Left kidney (tissue), 2 donors: ENCODE data around the gene FNDC8. TPM values are rescaled to one million over a fixed set of nuclear protein-coding genes. Genes with fewer than 3 reads are reported as not detected.
A peak's percentile ranks its signal among the peaks of the same experiment; 100 is the strongest.
"Not testable (repeated sequence)": the region's sequence is repeated elsewhere in the genome, so short reads cannot be mapped to it uniquely, and the experiment has no call there.

ENCODE experiments used
- DNase-seq: peaks from one replicate; pipeline ENCODE4 v3.0.0-alpha.2; 2013
- polyA plus RNA-seq: library from polyadenylated mRNA; unstranded; fragments of 120-200 nt; gene quantifications from one replicate; pipeline ENCODE4 v1.2.1, GENCODE V29; 2013; ENCODE audit not compliant: insufficient read length

The FNDC8 gene
- polyA plus RNA-seq, 1 donor = not detected

GRCh38 chr17:35142467-35142796 is 21.0 kb downstream of the FNDC8 start:
- no peak for DNase-seq

DNA sequence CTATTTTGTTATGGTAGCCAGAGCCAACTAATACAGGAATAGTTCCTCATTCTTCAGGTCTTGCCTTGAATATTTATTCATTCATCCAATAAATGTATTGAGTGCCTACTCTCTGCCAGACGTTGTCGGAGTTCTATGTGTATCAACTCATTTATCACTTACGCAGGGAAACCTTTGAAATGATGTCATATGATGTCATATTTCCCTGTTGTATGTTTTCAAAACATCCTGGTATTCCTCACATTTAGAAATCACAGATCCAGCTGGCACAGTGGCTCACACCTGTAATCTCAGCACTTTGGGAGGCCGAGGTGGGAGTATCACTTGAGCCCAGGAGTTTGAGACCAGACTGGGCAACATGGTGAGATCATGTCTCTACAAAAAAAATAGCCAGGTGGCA is 23.4 kb downstream of the FNDC8 start:
- no peak for DNase-seq

DNA sequence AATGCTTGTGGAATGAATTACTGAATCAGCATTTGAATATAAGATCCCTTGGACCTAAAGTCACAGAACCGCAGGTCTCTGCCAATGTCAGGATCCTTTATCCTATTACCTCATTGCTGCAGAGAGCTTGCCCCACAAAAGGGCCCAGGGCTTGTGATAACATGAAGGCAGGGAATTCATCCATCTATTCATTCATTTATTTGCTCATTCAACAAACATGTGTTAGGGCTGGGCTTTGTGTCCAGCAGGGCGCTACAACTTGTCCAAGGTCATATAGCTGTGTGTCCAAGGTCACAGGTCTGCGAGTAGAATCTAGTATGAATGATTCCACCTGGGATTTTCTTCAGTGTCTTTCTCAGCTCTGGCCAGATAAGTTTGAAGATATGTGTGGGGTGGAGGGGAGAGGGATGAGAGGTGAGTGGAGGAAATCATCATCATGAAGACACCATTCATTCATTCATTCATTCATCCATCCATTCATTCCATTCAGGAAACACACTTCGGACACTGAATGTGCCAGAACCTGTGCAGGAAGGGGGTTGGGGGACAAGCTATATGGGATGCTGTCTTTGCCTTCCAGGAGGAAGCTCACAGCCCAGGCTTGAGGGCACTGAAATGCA is 24.9 kb downstream of the FNDC8 start:
- DNase-seq = no peak

- DNase-seq = no peak
Observed at GRCh38 chr17:35147375-35147905, 26.0 kb downstream of the FNDC8 start, which contains the start of gene UNC45B. TSS of gene UNC45B (plus strand) at chr17:35147817. CDS start at chr17:35148264, 447 bp downstream.

DNA sequence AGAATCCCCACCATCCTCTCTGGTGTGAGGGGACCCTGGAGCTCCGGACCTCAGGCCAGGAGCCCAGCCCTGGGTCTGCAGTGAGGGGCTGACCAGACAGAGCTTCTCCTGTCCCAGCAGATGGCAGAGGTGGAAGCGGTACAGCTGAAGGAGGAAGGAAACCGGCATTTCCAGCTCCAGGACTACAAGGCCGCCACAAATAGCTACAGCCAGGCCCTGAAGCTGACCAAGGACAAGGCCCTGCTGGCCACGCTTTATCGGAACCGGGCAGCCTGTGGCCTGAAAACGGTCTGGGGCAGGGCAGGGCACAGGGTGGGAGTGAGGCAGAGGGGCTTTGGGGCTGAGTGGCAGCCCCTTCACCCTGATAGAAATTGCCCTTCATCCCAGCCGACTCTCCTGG is 26.7 kb downstream of the FNDC8 start:
- no peak for DNase-seq

DNA sequence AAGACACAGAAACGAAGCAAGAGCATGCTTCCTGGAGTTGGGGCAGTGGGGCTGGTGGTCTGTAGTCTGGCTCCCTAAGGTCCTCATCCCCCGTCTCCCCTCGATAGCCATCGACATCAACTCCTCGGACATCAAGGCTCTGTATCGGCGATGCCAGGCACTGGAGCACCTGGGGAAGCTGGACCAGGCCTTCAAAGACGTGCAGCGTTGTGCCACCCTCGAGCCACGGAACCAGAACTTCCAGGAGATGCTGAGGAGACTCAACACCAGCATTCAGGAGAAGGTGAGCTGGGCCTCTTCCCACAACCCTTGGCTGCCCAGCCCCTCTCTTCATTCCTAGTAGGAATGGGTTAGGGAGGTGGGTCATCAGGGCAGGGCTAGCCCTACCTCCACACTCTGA is 28.5 kb downstream of the FNDC8 start:
- DNase-seq = no peak

DNA sequence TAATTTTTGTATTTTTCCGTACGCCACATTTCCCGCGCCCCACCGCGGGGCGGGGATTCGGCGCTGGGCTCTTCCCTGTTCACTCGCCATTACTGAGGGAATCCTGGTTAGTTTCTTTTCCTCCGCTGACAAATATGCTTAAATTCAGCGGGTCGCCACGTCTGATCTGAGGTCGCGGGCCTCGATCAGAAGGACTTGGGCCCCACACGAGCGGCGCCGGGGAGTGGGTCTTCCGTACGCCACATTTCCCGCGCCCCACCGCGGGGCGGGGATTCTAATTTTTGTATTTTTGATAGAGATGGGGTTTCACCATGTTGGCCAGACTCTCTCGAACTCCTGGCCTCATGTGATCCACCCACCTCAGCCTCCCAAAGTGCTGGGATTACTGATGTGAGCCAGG is 29.7 kb downstream of the FNDC8 start:
- not testable (repeated sequence) for DNase-seq

GRCh38 chr17:35152421-35153140 is 31.2 kb downstream of the FNDC8 start:
- DNase-seq = no peak

- no peak for DNase-seq
Observed at GRCh38 chr17:35154196-35155165, 33.1 kb downstream of the FNDC8 start.

- DNase-seq = no peak
Observed at GRCh38 chr17:35155246-35155645, 33.8 kb downstream of the FNDC8 start.

GRCh38 chr17:35159940-35160339 is 38.5 kb downstream of the FNDC8 start:
- DNase-seq = no peak

- DNase-seq = no peak
Observed at GRCh38 chr17:35160354-35161201, 39.2 kb downstream of the FNDC8 start.

- no peak for DNase-seq
Observed at GRCh38 chr17:35161281-35161761, 39.9 kb downstream of the FNDC8 start.

- peak; percentile 4 for DNase-seq
Observed at GRCh38 chr17:35162755-35163154, 41.3 kb downstream of the FNDC8 start.

DNA sequence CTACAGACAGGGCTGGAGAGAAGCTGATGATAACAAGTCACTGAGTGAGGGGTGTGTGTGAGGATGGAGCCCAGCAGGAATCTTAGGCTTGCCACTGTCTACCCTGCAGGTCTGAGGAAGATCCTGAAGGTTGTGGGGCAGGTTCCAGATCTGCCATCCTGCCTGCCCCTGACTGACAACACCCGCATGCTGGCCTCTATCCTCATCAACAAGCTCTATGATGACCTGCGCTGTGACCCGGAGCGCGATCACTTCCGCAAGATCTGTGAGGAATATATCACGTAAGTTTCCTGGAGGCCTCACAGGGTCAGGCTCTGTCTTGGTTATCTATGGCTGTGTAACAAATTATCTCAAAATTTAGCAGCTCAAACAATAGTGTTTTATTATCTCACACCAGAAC is 42.5 kb downstream of the FNDC8 start:
- DNase-seq = no peak

DNA sequence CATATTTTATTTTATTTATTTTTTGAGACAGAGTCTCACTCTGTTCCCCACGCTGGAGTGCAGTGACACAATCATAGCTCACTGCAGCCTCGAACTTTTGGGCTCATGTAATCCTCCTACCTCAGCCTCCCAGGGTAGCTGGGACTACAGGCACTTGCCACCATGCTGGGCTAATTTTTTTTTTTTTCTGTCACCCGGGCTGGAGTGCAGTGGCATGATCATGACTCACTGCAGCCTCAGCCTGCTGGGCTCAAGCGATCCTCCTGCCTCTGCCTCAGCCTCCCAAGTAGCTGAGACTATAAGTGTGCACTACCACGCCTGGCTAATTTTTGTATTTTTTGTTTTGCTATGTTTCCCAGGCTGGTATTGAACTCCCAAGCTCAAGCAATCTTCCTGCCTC is 43.3 kb downstream of the FNDC8 start:
- DNase-seq = no peak

DNA sequence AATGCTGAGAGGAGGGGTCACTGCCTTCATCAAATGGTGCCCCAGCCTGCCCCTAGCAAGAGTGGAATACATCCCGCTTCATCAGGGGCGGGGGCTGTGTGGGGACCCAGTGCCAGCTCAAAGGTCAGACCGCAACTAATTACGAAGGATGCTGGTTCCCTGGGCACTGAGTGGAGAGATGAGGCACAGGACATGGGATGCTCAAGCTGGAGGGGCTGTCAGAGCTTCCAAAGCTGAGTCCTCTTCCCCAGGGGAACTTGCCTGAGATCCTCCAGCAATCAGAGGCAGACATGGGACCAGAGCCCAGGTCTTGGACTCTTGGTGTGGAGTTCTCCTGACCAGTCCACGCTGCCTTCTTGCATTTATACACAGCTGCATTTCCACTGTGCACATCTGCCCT is 45.1 kb downstream of the FNDC8 start:
- no peak for DNase-seq

DNA sequence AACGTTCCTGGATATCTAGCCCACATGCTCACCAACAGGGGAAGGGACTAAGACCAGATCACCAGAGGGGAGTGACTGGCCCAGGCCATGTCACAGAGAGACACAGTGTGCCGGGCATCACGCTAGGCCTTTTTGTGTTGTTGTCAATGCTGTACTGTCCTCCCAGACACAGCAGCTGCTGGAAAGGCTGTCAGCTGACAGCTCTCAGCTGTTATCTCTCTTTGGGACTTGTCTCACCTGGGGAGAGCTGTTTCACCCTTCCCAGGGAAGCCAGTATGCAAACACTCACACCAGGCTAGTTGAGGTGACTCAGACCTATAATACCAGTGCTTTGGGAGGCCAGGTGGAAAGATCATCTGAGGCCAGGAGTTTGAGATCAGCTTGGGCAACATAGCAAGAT is 45.6 kb downstream of the FNDC8 start:
- DNase-seq = no peak

GRCh38 chr17:35167666-35168065 is 46.3 kb downstream of the FNDC8 start:
- no peak for DNase-seq

DNA sequence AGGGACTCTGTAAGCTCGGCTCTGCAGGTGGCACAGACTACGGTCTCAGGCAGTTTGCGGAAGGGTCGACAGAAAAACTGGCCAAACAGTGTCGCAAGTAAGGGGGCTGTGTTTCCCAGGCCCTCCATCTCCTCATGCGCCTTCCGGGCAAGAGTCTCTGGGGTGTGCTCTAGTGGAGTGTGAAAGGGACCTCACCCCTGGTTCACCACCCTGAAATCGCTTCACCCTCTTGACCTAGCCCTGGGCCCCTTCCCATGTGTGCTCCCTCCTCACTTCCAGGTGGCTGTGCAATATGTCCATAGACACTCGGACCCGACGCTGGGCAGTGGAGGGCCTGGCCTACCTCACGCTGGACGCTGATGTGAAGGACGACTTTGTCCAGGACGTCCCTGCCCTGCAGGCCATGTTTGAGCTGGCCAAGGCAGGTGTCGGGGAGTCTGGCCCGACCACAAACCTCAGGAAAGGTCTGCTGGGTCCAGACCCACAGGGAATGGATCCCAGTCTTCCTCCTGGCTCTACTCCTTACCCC is 48.5 kb downstream of the FNDC8 start:
- no peak for DNase-seq
